Omental fat pad (tissue), 4 donors: ENCODE results near the gene PAOX. TPM values are rescaled to one million over a fixed set of nuclear protein-coding genes. Genes with fewer than 3 reads are reported as not detected.

Source experiments
- ATAC-seq: fragments of 150-250 bp; one replicate; pipeline ENCODE4 v1.9.1; 2016; ENCODE audit warnings: mild to moderate bottlenecking, moderate library complexity; ENCODE audit not compliant: low FRiP score
- DNase-seq: peaks from one replicate; pipeline ENCODE4 v3.0.0-alpha.2; 2019; ENCODE audit warnings: low spot score
- CTCF ChIP-seq, 3 donors: fragments of 450-650 bp; IDR thresholded peaks; one replicate each; pipeline ENCODE4 v1.5.1; 2016 to 2017; ENCODE audit warnings: antibody characterized with exemption in 3 of 3, mild to moderate bottlenecking in 3 of 3, moderate library complexity in 2 of 3
- total RNA-seq, 4 donors: library from RNA; depleted of rRNA; stranded (reverse); fragments of >200 nt; gene quantifications; one replicate each; pipeline ENCODE4 v1.1.0, GENCODE V29; 2016

Gene PAOX
- total RNA-seq = 1 to 10 TPM; 3.8 to 7.7 (median 6.1) TPM

GRCh38 chr10:133379152-133379800, at the start of gene PAOX:
TSS of gene PAOX (plus strand) at chr10:133379262. CDS start at chr10:133379317, 55 bp downstream.
- no peak for TF ChIP-seq CTCF (IDR thresholded peaks at IDR 0.05)
- ATAC-seq (peak; percentile 73), DNase-seq (no peak)

GRCh38 chr10:133329491-133330202, 49.4 kb upstream of the PAOX start:
- peak in 1 of 3 donors; percentile 51 for TF ChIP-seq CTCF (IDR thresholded peaks at IDR 0.05)
- peak; percentile 81 for ATAC-seq
- peak; percentile 84 for DNase-seq

GRCh38 chr10:133332936-133333699, 45.9 kb upstream of the PAOX start:
- ATAC-seq (no peak), DNase-seq (no peak)
- TF ChIP-seq CTCF (IDR thresholded peaks at IDR 0.05) = no peak

GRCh38 chr10:133334503-133335245, 44.4 kb upstream of the PAOX start:
- no peak for TF ChIP-seq CTCF (IDR thresholded peaks at IDR 0.05)
- peak; percentile 15 for ATAC-seq
- DNase-seq = no peak

GRCh38 chr10:133335246-133336117, 43.6 kb upstream of the PAOX start:
- TF ChIP-seq CTCF (IDR thresholded peaks at IDR 0.05) = no peak
- ATAC-seq (peak; percentile 30), DNase-seq (no peak)

- TF ChIP-seq CTCF (IDR thresholded peaks at IDR 0.05) = no peak
- no peak for DNase-seq
- no peak for ATAC-seq
Observed at GRCh38 chr10:133336118-133336576, 42.9 kb upstream of the PAOX start.
